GM18861 (cell line): ENCODE data around the gene TEX2.

Source experiments
- ATAC-seq: cut with Tn5 transposase; IDR thresholded peaks from one replicate; pipeline ENCODE4 v1.9.1; 2021; ENCODE audit not compliant: unreplicated experiment

The TEX2 gene

DNA sequence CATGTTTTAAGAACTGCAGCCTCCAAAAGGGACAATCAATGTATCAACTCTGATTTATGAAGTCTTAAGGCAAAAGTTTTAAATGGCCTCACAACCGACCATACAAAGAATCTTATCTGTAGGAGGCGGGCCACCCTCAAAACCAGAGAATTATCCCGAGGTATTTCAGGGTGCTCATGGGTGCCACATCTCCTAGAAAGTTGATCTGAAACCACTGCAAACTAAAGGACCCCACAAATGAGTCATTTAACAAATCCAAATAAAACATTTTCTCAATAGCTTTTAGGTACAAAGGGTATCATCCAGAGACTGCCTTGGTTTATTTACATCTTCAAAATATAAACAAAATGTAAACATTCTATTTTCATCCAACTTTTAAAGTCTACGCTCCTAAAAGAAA, 139.9 kb downstream of the TEX2 start:
- ATAC-seq, result no peak

DNA sequence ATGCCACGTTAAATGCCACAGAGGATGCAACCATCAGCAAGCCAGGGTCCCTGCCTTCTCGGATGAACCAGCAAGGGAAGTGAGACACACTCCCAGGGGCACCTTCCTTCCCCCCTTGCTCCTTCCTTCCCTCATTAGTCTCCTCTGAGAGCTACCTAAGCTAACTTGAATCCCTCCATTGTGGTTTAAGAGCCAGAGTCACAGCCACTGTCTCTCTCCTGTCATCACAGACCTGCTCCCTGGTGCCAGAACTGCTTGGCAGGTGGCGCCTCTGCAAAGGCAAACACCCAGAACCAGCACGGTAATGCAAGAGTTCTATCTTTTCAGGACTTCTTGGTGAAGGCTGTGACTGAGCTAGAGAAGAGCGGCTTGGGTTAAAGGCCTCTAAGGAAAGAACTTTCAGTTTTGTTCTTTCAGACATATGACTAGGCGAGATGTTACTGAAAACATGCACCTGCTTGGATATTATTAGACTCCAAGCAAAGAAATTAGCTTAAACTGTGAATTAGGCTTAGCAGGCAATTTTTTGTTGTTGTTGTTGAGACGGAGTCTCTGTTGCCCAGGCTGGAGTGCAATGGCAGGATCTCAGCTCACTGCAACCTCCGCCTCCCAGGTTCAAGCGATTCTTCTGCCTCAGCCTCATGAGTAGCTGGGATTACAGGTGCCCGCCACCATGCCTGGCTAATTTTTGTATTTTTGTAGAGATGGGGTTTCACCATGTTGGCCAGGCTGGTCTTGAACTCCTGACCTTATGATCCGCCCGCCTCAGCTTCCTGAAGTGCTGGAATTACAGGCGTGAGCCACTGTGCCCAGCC, 141.9 kb downstream of the TEX2 start:
- peak; percentile 67 for ATAC-seq

DNA sequence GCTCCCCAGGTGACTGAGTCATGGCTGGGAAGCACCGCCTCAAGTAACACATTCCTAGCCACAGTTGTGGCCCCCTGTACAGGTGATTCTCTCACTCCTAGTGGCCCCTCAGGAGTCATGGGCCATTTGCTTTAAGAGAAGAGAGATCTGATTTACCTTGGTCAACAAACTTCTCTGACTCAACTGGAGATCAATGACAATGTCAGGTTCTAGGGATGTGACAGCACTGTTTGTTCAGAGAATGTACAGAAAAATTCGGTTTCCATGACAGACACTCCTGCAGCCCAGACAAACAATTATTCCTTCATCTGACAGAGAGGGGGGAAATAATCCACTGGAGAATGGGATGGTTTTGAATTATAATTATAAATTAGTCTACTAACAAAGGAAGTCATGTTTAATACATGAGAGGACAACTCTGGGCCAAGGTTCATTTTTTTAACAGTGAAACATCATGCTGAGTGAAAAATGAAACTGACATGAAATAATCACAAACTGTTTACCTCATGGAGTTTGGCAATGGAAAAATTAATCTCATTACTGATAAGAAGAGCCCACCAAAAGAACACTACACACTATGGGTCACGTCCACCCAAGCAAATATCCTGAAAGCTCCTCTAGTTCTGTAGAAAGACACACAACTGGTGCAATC, 142.8 kb downstream of the TEX2 start:
- no peak for ATAC-seq

DNA sequence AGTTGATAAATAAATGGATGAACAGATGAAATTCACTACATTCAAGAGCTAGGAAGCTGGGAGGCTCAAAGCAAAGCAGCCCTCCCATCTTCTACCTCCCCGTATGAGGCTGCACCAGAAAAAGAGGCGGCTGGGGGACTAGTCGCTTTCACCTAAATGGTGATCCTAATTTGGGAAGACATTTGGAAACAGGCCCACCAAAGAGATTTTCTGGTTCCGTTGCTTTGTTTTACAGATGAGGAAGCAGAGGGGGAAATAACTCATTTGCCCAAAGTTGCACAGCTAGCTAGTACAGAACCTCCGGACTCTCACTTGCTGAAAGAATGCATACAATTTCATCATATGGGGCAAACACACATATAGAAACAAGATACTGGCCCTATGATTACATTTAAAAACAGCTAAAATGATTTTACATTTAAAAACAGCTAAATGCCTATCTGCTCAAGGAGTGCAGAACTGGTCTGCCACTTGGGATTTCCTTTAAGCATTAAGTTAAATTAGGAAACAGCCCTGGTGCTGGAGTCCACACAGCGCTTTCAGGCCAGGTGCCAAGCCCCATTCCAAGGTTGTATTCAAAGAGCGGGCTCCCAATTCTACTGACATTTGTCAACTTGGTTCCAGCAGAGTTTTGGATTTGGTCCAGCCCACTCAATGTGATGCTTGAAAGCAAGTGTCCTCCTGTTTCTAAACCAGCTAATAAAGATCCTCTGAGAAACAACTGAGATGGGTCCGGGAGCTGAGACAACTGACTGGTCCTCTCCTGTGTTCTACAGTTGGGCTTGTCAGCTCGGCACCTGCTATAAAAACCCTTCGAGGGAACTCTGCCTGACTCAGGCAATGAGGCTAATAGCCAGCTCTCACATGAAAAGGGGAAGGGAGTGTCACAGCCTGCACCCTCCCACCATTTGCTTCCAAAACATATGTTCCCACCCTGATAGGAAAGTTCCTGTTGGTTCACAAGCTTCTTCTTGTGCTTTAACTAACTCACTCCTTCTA, 144.8 kb downstream of the TEX2 start:
- no peak for ATAC-seq

DNA sequence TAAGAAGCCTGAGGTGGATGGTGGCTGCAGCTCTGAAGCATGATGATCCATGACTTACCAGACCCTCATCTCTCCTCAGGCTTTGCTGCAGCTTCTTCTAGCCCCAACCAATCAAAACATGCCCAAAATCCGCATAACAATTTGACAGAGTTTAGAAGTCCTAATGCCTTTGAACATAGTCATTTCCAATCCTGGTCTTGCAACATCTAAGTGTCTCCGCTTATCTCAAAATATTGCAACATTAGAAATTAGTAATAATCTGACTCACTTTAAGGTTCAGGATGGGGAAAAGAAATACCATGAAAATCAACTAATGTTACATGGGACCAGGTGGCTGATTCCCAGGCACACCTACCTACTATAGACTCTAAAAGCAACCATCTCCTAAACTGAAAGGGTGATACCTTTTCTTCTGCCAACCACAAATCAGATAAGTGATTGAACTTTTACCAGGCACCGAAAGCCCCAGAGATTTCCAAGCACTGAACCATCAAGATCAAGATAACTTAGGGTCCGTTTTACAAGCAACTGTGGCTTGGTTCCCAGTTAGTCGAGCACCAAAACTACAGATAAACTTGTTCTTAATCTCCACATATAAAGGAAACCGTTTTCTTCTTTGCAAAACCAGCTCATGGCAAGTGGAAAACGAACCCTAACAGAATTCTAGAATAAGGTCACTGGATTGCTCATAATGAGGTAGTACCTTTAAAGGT, 147.1 kb downstream of the TEX2 start:
- no peak for ATAC-seq

DNA sequence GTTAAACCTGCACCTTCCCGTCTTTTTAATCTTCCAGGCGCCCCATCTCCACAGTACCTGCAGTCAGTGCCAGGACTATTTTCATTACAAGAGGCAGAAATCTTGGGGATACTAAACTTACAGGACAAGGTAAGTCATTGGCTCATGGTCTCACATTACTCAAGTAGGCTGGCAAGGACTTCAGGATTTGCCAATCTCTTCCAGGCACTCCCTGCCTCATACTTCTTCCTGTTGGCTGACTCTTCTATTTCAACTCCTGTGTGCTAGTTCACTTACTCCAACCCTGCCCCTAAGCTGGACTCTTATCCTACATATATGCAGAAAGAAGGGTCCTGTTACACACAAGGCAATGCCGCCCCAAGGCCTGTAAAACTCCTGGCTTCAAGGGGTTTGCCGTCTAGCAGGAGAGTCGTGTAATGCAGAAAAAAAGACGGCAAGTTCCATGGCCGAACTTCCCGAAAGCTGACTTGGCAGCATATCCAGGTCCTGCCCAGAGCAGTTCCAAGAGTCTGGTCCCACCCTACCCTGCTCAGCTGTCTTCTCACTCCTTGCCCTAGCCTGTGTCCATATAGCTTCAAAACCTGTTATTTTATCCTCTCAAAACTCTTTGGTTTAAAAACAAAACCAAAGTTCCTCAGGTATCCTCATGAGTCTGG, 147.9 kb downstream of the TEX2 start:
- no peak for ATAC-seq

DNA sequence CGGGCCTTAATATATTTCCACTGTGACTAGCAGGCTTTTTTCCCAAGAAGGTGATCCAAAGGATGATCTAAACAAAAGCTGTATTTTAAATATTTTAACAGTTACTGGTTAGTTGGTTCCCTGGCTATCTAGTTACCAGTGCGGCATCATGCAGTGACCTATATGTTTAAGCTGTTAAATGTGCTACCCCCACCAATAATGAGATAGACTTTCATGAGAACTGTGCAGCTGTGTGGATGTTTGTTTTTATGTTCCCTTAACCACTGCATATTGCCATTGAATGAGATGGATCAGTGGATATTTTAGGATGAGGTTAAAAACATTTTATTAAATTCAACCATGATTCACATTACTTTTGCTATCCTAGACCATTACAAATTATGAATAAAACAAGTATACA, 150.1 kb downstream of the TEX2 start:
- ATAC-seq, result no peak

DNA sequence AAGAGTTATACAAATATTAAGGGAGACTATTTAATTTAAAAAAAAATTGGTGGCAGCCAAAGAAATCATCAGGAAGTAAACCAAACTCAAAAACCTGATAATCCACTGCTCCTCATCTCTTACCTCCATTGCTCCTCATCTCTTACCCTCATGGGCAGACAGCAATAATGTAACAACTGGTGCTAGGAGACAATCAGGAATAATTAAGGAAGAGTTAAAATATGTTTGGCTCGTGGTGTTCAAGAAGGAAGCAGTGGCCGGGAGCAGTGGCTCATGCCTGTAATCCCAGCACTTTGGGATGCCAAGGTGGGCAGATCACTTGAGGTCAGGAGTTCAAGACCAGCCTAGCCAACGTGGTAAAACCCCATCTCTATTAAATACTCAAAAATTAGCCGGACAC, 151.2 kb downstream of the TEX2 start:
- no peak for ATAC-seq

DNA sequence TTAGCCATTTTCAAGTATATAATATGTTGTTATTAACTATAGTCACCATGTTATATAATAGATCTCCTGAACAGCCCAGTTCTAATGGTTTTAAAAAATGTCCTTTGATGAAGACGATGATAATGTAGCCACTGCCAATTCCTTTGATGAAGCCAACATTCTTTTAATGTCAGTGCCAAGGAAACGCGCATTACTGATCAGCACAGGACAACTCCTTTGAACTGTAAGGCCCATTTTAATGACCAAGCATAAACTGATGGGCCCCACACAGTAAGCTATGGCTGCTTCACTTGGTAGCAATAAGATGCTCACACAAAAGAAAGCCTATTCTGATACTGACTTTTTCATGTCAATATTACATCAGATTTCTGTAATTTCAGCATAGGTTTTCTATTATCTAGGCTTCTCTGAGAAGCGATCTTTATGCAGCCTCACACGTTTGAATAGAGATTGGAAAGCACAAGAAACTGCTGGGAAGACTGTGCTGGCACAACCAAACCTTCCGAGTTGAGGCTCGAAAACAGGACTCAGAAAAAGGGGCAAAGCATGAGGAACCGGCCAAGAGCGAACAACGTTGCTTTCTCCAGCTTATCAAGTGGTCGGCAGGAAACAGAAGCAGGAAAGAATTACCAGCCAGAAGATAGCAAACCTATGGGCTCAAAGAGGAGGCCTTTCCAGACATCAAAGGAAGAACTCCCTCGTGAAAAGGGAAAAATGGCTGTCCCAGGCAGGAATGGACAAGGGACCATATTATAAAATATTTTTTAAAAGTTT, 152.5 kb downstream of the TEX2 start:
- ATAC-seq, result no peak

DNA sequence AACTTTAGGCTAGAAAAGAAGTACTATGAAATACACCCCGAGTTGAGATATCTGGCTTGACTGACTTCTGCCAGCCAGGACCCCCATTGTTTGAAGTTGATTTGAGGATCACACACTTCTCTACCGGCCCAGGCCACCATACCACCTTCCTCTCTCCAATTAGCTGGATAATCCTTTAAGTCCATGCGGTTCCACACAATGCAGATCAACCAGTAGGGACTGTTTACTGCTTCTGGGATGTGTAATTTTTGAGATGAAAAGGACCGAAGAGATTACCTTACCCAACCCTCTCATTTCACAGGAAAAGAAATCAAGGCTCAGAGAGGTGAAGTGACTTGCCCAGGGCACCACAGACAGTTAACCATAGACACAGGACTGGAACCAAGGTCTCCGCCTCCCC, 153.7 kb downstream of the TEX2 start:
- ATAC-seq, result no peak

DNA sequence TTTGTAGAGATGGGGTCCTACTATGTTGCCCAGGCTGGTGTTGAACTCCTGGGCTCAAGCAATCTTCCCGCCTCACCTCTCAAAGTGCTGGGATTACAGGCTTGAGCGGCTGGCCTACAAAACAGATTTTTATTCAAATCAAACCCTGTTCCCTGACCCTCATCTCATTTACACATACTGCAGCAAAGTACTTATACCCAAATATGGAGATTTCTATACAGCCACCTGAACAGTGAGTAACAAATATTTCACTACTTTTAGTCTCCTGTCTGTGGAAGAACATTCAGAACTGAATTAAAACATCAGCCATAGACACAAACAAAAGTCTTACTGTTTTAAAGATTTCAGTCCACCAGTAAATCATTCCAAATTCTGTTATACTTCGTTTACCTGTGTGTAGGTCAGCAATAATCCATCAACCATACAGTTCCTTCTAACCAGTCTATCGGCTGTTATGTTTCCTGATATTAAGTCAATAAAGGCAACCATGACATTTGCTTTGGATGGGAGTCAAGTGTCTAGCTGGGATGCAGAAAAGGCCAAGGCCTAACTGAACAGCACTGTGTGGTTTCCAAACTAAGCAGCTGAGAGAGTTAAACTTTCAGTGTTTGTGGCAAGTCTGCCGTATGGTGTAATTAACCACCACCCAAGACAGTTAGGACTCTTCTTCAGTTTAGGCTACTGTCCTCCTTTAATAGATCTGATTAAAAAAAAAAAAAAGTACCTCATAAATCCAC, 155.4 kb downstream of the TEX2 start:
- no peak for ATAC-seq

DNA sequence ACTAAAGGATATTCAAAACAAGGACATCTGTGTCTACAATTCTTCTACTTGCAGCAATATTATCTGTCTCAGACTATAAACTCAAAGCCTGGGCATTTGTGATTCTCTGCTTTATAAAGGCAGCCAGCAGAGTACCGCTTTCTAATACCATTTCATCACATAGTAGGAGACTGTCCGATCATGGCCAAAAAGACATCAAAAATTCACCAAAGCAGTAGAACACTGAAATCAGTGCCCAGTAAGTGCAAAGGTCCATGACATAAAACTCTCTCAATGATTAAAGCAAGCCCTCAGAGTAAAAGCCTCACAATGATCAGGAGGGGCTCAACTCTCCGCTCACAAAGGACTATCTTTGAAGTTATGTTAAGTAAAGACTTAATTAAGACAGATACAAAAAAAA, 156.1 kb downstream of the TEX2 start:
- ATAC-seq, result no peak

DNA sequence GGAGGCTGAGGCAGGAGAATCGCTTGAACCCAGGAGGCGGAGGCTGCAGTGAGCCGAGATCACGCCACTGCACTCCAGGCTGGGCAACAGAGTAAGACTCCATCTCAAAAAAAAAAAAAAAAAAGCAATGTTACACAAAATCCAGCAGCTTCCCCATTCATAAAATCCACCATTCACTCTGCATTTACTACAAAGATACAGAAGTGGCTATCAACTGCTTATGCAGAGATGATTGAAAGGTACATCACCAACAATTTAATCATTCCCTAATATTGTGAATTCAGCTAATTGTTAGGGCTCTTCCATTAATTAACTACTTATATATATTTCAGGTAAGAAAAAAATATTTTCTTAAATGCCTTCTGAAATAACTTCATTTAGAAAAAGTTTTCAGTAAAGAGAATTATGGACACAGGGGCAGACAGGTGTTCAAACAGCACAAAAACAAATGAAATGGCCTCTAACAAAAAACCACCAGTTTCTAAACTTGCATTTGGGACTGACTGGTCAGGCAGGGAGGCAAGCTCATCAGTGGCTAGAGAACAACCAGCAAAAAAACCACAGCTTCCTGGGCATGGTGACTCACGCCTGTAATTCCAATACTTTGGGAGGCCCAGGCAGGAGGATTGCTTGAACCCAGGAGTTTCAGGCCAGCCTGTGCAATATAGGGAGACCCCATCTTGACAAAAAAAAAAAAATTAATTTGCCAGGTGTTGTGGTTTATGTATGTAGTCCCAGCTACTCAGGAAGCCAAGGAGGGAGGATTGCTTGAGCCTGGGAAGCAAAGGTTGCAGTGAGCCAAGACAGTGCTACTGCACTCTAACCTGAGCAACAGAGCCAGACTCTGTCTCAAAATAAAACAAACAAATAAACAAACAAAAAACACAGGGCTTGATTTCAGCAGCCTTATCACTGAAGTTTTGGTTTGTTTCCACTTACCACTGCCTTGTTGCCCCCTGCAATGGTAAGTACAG, 159.4 kb downstream of the TEX2 start:
- no peak for ATAC-seq

DNA sequence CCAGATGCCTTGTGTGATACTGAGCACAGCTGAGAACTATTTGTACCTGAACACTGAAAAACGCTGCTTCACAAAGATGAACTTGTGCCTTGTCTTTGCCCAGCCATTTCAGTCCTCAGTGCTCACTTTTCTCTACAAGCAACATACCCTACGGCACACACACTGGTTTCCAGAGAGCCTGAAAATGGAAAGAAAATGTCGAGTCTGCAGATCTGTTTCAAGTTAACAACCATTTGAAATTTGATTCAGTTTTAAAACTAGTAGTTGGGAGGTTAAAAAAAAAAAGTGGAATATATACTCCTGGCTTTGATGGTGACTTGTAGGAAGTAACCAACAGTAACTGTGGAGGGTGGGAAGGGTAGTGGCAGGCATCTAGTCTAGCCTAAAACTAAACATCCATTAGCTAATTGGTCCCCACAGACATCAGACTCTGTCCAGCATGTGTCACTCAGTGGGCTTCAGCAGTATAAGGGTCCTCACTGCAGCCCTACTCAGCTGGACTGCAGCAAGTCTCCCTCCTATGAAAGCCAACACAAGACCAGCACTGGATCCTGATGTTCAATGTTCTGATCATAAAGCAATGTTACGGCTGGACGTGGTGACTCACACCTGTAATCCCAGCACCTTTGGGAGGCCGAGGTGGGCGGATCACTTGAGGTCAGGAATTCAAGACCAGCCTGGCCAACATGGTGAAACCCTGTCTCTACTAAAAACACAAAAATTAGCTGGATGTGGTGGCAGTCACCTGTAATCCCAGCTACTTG, 160.3 kb downstream of the TEX2 start:
- no peak for ATAC-seq

DNA sequence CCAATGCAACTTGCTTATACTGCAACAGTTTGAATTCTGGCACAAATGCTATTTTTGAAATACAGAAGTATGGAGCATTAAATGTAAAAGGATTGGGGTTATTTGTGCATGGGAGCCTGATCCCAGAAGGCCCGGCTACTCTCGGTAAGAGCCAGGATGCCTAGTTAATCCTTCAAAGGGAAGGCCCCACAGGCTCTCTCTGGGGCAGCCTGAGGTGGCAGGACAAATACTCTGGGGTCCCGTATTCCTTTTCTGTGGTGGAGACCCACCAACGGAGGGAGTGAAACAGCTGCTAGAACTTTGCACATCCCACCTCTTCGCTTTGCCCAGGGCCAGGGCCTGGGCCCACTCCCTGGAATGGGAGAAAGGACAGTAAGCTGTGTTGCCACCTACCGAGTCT, 163.5 kb downstream of the TEX2 start:
- no peak for ATAC-seq
